Gastroesophageal sphincter (tissue), 4 donors: ENCODE measurements around the gene RBM33. TPM values are rescaled to one million over a fixed set of nuclear protein-coding genes. Genes with fewer than 3 reads are reported as not detected.

Experiments
- ATAC-seq: fragments of 150-250 bp; one replicate; pipeline ENCODE4 v1.9.1; 2016; ENCODE audit warnings: mild to moderate bottlenecking, moderate library complexity
- H3K27ac ChIP-seq, 4 donors: fragments of 200-600 bp; sonication (generic) in 3 of 4; 1 replicate in 3 of 4; 2 replicates in 1 of 4; pipeline ENCODE4 v1.5.1; 2016 to 2019
- H3K27me3 ChIP-seq: fragments of 200-600 bp; sonication (generic); one replicate; pipeline ENCODE4 v1.5.1; 2019
- H3K36me3 ChIP-seq, 2 donors: fragments of 200-600 bp; sonication (generic); one replicate each; pipeline ENCODE4 v1.5.1; 2019; ENCODE audit warnings: control low read depth in 1 of 2
- H3K4me1 ChIP-seq, 3 donors: fragments of 200-600 bp; sonication (generic); 1 replicate in 2 of 3; 2 replicates in 1 of 3; pipeline ENCODE4 v1.5.1; 2016 to 2019; ENCODE audit warnings: control low read depth in 2 of 3
- H3K4me3 ChIP-seq, 2 donors: fragments of 200-600 bp; sonication (generic); one replicate each; pipeline ENCODE4 v1.5.1; 2019; ENCODE audit warnings: mild to moderate bottlenecking in 1 of 2, moderate library complexity in 1 of 2
- H3K9me3 ChIP-seq, 3 donors: fragments of 200-600 bp; sonication (generic); one replicate each; pipeline ENCODE4 v1.5.1; 2017 to 2019; ENCODE audit warnings: control low read depth in 2 of 3
- EP300 ChIP-seq: sonication (generic); formaldehyde crosslinking; IDR thresholded peaks from one replicate; pipeline ENCODE4 v1.6.1; 2017; ENCODE audit warnings: antibody characterized with exemption, mild to moderate bottlenecking
- POLR2A ChIP-seq, 2 donors: fragments of 450-650 bp; IDR thresholded peaks; one replicate each; pipeline ENCODE4 v1.6.1; 2017; ENCODE audit warnings: antibody characterized with exemption in 2 of 2, mild to moderate bottlenecking in 2 of 2, moderate library complexity in 1 of 2
- POLR2AphosphoS5 ChIP-seq: sonication (generic); formaldehyde crosslinking; IDR thresholded peaks from one replicate; pipeline ENCODE4 v1.6.1; 2017; ENCODE audit warnings: antibody characterized with exemption
- WGBS, 2 donors: methylation state at CpG; one replicate each; pipeline ENCODE4 v1.1.5; 2018; ENCODE audit warnings: low coverage in 1 of 2; 5-methylcytosine and 5-hydroxymethylcytosine counted together
- total RNA-seq, 4 donors: library from RNA; depleted of rRNA; stranded (reverse); fragments of >200 nt; gene quantifications; one replicate each; pipeline ENCODE4 v1.1.0, GENCODE V29; 2016
- TF ChIP-seq, protein P1 (sequence below), 4 experiments: fragments of 200-600 bp in 2 of 4; fragments of 450-650 bp in 2 of 4; sonication (generic) in 1 of 4; IDR thresholded peaks; one replicate each; pipeline ENCODE4 v1.5.1; 2017 to 2019; ENCODE audit warnings: antibody characterized with exemption in 4 of 4, mild to moderate bottlenecking in 2 of 4, moderate library complexity in 2 of 4

Gene RBM33
- total RNA-seq, 4 donors from 2014 or later = 25.2 to 67.4 (median 37.6) TPM

DNA sequence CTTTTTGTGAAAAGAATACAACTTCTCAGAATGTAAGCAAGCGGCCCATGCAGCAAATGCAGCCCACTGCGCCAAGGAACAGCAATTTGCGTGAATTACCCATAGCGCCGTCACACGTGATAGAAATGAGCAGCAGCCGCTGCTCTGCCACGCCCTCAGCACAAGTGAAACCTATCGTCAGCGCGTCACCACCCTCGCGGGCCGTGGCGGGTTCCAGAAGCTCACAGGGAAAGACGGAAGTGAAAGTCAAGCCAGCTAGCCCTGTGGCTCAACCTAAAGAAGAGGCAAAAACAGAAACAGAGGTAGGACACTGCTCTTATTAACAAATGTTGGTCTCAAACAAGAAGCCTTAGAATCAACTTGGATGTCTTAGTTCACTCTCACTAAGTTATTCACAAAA lies 97.3 kb downstream of the RBM33 start:
- TF ChIP-seq, protein P1, sequence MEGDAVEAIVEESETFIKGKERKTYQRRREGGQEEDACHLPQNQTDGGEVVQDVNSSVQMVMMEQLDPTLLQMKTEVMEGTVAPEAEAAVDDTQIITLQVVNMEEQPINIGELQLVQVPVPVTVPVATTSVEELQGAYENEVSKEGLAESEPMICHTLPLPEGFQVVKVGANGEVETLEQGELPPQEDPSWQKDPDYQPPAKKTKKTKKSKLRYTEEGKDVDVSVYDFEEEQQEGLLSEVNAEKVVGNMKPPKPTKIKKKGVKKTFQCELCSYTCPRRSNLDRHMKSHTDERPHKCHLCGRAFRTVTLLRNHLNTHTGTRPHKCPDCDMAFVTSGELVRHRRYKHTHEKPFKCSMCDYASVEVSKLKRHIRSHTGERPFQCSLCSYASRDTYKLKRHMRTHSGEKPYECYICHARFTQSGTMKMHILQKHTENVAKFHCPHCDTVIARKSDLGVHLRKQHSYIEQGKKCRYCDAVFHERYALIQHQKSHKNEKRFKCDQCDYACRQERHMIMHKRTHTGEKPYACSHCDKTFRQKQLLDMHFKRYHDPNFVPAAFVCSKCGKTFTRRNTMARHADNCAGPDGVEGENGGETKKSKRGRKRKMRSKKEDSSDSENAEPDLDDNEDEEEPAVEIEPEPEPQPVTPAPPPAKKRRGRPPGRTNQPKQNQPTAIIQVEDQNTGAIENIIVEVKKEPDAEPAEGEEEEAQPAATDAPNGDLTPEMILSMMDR (IDR thresholded peaks at IDR 0.05) = no peak
- Histone ChIP-seq H3K4me3 (no peak overlapping the region), H3K27ac (no peak overlapping the region), H3K36me3 (peaks cover 9 to 96% of the 10 kb centered on the region in 2 donors), H3K27me3 (no peaks in the 10 kb centered on the region), H3K9me3 (no peaks in the 10 kb centered on the region), H3K4me1 (no peaks in the 10 kb centered on the region)
- WGBS, 2 donors = 76 to 88% methylated on average over 7 to 16 of the region's 16 CpGs
- peak; percentile 22 for ATAC-seq

DNA sequence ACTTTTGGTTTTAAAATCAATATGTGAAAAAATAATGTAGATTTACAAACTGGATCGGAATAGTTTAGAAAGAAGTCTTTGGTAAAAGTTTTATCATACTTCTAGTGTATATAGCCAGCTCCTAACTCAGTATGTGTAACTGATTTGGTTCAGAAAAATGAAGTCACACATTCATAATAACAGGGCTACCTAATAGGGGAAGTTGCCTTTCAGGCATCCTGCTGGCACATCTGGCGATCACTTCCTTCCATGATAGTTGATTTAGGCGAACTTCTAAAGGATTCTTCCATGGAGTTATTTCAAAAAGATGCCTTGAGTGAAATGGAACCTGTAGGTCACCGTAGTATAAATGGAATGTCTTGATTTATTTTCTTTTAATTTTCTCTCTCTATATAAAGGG lies 98.7 kb downstream of the RBM33 start:
- WGBS, 2 donors = 77 to 89% methylated on average over 4 of the region's 4 CpGs
- peaks cover 9 to 88% of the 10 kb centered on the region in 2 donors for H3K36me3 ChIP-seq

DNA sequence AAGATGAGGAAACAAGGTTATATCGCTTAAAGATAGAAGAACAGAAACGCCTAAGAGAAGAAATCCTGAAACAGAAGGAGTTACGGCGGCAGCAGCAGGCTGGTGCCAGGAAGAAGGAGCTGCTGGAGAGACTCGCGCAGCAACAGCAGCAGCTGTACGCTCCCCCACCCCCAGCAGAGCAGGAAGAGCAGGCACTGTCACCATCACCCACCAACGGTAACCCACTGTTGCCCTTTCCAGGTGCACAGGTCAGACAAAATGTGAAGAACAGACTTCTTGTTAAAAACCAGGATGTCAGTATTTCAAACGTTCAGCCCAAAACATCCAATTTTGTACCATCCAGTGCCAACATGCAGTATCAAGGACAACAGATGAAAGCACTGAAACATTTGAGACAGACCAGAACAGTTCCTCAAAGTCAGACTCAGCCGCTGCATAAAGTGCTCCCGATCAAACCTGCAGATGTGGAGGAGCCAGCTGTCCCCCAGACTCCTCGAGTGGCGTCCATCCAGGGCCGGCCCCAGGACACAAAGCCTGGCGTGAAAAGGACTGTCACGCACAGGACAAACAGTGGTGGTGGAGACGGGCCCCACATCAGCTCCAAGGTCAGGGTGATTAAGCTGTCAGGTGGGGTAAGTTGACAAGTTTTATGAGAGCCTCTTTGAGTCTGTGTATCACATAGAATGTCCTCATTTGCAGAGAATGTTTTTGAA lies 100.7 kb downstream of the RBM33 start:
- Histone ChIP-seq H3K27ac (no peak overlapping the region), H3K4me3 (no peak overlapping the region), H3K36me3 (peaks cover 9 to 69% of the 10 kb centered on the region in 2 donors), H3K27me3 (no peaks in the 10 kb centered on the region), H3K4me1 (peaks cover 0 to 31% (median 0%) of the 10 kb centered on the region in 3 donors), H3K9me3 (no peaks in the 10 kb centered on the region)
- no peak for ATAC-seq
- TF ChIP-seq, protein P1 (IDR thresholded peaks at IDR 0.05) = no peak
- TF ChIP-seq EP300 (no peak), POLR2A (IDR thresholded peaks at IDR 0.05) (no peak), POLR2AphosphoS5 (no peak)
- 80 to 87% methylated on average over 2 to 17 of the region's 17 CpGs for WGBS, 2 donors

More for the DNA sequence above, 98.7 kb downstream of the RBM33 start:
- Histone ChIP-seq H3K4me1 (peaks cover 0 to 13% (median 0%) of the 10 kb centered on the region in 3 donors), H3K4me3 (no peak overlapping the region), H3K27ac (no peak overlapping the region), H3K27me3 (no peaks in the 10 kb centered on the region), H3K9me3 (no peaks in the 10 kb centered on the region)
- TF ChIP-seq EP300 (no peak), POLR2A (IDR thresholded peaks at IDR 0.05) (no peak), POLR2AphosphoS5 (no peak)
- TF ChIP-seq, protein P1 (IDR thresholded peaks at IDR 0.05) = no peak
- ATAC-seq = no peak

DNA sequence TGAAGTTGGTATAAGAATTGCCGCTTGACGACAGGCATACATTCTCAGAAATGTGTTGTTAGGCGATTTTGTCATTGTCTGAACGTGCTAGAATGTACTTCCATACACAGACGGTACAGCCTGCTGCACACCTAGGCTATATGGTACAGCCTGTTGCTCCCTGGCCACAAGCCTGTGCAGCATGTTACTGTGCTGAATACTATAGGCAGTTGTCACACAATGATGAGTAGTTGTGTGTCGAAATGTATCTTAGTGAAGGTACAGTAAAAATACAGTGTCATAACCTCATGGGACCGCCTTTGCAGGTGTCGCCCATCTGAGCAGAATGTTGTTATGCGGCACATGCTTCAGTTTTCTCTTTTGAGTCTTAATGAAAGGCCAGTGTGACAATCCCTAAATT lies 101.3 kb downstream of the RBM33 start:
- no peak overlapping the region for H3K27ac ChIP-seq
- peaks cover 0 to 37% (median 2%) of the 10 kb centered on the region in 3 donors for H3K4me1 ChIP-seq
- no peaks in the 10 kb centered on the region for H3K27me3 ChIP-seq
- peaks cover 7 to 63% of the 10 kb centered on the region in 2 donors for H3K36me3 ChIP-seq
- no peaks in the 10 kb centered on the region for H3K9me3 ChIP-seq
- H3K4me3 ChIP-seq = no peak overlapping the region
- no peak for ATAC-seq
- TF ChIP-seq, protein P1 (IDR thresholded peaks at IDR 0.05) = no peak
- WGBS, 2 donors = 85 to 93% methylated on average over 7 to 9 of the region's 9 CpGs

DNA sequence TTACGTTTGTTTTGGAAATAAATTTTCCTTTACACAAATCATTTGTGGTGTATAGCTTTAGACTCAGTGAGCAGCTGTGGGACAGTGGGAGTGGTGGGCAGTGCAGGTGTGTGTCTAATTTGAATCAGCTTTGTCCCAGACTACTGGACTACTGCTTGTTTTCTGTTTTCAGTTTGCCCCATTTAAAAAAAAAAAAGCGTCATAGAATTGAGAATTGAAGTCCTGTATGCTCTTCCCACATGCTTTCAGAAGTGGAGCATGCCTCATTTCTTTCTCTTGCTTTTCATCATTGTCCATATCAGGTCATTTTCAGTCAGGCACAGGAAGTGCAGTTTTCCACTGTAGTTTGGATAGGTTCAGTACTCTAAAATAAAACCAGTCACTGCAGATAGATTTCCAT lies 101.7 kb downstream of the RBM33 start:
- no peak overlapping the region for H3K27ac ChIP-seq
- H3K9me3 ChIP-seq = no peaks in the 10 kb centered on the region
- no peak overlapping the region for H3K4me3 ChIP-seq
- WGBS, 2 donors = 75 to 80% methylated on average over 1 to 2 of the region's 2 CpGs
- ATAC-seq = no peak
- peaks cover 5 to 58% of the 10 kb centered on the region in 2 donors for H3K36me3 ChIP-seq
- H3K27me3 ChIP-seq = no peaks in the 10 kb centered on the region
- TF ChIP-seq, protein P1 (IDR thresholded peaks at IDR 0.05) = no peak
- no peak for TF ChIP-seq POLR2A (IDR thresholded peaks at IDR 0.05)
- TF ChIP-seq EP300 = no peak
- no peak for TF ChIP-seq POLR2AphosphoS5
- H3K4me1 ChIP-seq = peaks cover 0 to 41% (median 3%) of the 10 kb centered on the region in 3 donors
